ENCODE results near the gene SLC14A1.

GRCh38 chr18:45734944-45735343 lies 11.0 kb downstream of the SLC14A1 start:
- TF ChIP-seq CTCF (conservative IDR thresholded peaks at IDR 0.05; ENCODE audit: low read depth in 2 of 2), result no peak
- no peak for TF ChIP-seq EZH2phosphoT487 (IDR thresholded peaks at IDR 0.05; ENCODE audit: unreplicated experiment)
- TF ChIP-seq ZNF114 (CRISPR knock-in tag; IDR thresholded peaks at IDR 0.05), result no peak
- TF ChIP-seq CREB1 (CRISPR knock-in tag; IDR thresholded peaks at IDR 0.05; ENCODE audit: low read depth), result no peak
- TF ChIP-seq POLR2AphosphoS5 (IDR thresholded peaks at IDR 0.05; ENCODE audit: low read depth), result no peak
- TF ChIP-seq REST (IDR thresholded peaks at IDR 0.05; ENCODE audit: unreplicated experiment), result no peak
- TF ChIP-seq EZH2 (IDR thresholded peaks at IDR 0.05; ENCODE audit: low read depth, unreplicated experiment), result no peak
- no peak for TF ChIP-seq JUNB (IDR thresholded peaks at IDR 0.05; ENCODE audit: unreplicated experiment)
- TF ChIP-seq NANOG (IDR thresholded peaks at IDR 0.05; ENCODE audit: borderline replicate concordance), result no peak

Measured in GM23338 (cell line).